WTC11 (cell line): ENCODE measurements around the gene PTPRG. TPM values are rescaled to one million over a fixed set of nuclear protein-coding genes. Genes with fewer than 3 reads are reported as not detected.

ENCODE experiments used
- ESRRA ChIP-seq: sonication (generic); formaldehyde crosslinking; IDR thresholded peaks from 2 replicates; pipeline ENCODE4 v1.8.1; 2022; ENCODE audit warnings: mild to moderate bottlenecking, missing genetic modification reagents, borderline replicate concordance
- FOXK1 ChIP-seq: sonication (generic); formaldehyde crosslinking; IDR thresholded peaks from 2 replicates; pipeline ENCODE4 v1.8.0; 2022; ENCODE audit warnings: mild to moderate bottlenecking, moderate library complexity, missing genetic modification reagents
- FOXP1 ChIP-seq: sonication (generic); formaldehyde crosslinking; IDR thresholded peaks from 2 replicates; pipeline ENCODE4 v1.8.0; 2022; ENCODE audit warnings: missing genetic modification reagents, mild to moderate bottlenecking, moderate library complexity, borderline replicate concordance
- GRHL2 ChIP-seq: fragments of 250-450 bp; sonication (Bioruptor Pico); IDR thresholded peaks from 2 replicates; pipeline ENCODE4 v1.8.0; 2022; ENCODE audit warnings: mild to moderate bottlenecking, moderate library complexity; ENCODE audit not compliant: insufficient replicate concordance, severe bottlenecking
- GTF2I ChIP-seq: fragments of 250-450 bp; sonication (Bioruptor Pico); conservative IDR thresholded peaks from 2 replicates; pipeline ENCODE4 v1.4.0; 2021; ENCODE audit warnings: mild to moderate bottlenecking
- HMGA2 ChIP-seq: fragments of 250-450 bp; sonication (Bioruptor Pico); IDR thresholded peaks from 2 replicates; pipeline ENCODE4 v1.4.0; 2021; ENCODE audit warnings: mild to moderate bottlenecking, moderate library complexity
- NFE2L1 ChIP-seq: sonication (generic); formaldehyde crosslinking; IDR thresholded peaks from 2 replicates; pipeline ENCODE4 v1.8.1; 2023; ENCODE audit warnings: missing genetic modification reagents
- NFYB ChIP-seq: sonication (generic); formaldehyde crosslinking; conservative IDR thresholded peaks from 2 replicates; pipeline ENCODE4 v1.8.0; 2022; ENCODE audit warnings: low read depth, missing genetic modification reagents
- NR1H2 ChIP-seq: sonication (generic); formaldehyde crosslinking; IDR thresholded peaks from 2 replicates; pipeline ENCODE4 v1.9.0; 2021; ENCODE audit warnings: mild to moderate bottlenecking, moderate library complexity, missing genetic modification reagents
- NR3C1 ChIP-seq: sonication (generic); formaldehyde crosslinking; conservative IDR thresholded peaks from 2 replicates; pipeline ENCODE4 v1.8.1; 2023; ENCODE audit warnings: low read depth, mild to moderate bottlenecking, missing genetic modification reagents
- SMAD3 ChIP-seq: sonication (generic); formaldehyde crosslinking; IDR thresholded peaks from 2 replicates; pipeline ENCODE4 v1.8.0; 2022; ENCODE audit warnings: missing genetic modification reagents, mild to moderate bottlenecking, borderline replicate concordance
- ZNF317 ChIP-seq: sonication (generic); formaldehyde crosslinking; IDR thresholded peaks from 2 replicates; pipeline ENCODE4 v1.8.1; 2023; ENCODE audit warnings: low read depth, mild to moderate bottlenecking, moderate library complexity, missing genetic modification reagents, borderline replicate concordance
- total RNA-seq: library from RNA; stranded (reverse); gene quantifications from 3 replicates; pipeline ENCODE4 v1.2.3, GENCODE V29; 2021
- TF ChIP-seq, protein P1 (sequence below): sonication (generic); formaldehyde crosslinking; IDR thresholded peaks from 2 replicates; pipeline ENCODE4 v1.8.1; 2023; ENCODE audit warnings: mild to moderate bottlenecking, missing genetic modification reagents, borderline replicate concordance
- TF ChIP-seq, protein P2 (sequence below): sonication (generic); formaldehyde crosslinking; IDR thresholded peaks from 2 replicates; pipeline ENCODE4 v1.8.0; 2022; ENCODE audit warnings: missing genetic modification reagents
- TF ChIP-seq, protein P3 (sequence below): sonication (generic); formaldehyde crosslinking; IDR thresholded peaks from 2 replicates; pipeline ENCODE4 v1.8.0; 2023; ENCODE audit warnings: missing genetic modification reagents
- TF ChIP-seq, protein P4 (sequence below): fragments of 250-450 bp; sonication (Bioruptor Pico); IDR thresholded peaks from 2 replicates; pipeline ENCODE4 v1.9.0; 2021; ENCODE audit warnings: mild to moderate bottlenecking
- TF ChIP-seq, protein P5 (sequence below): sonication (generic); formaldehyde crosslinking; IDR thresholded peaks from 2 replicates; pipeline ENCODE4 v1.8.1; 2023; ENCODE audit warnings: mild to moderate bottlenecking, missing genetic modification reagents
- TF ChIP-seq, protein P6 (sequence below): fragments of 250-450 bp; sonication (Bioruptor Pico); IDR thresholded peaks from 2 replicates; pipeline ENCODE4 v1.9.0; 2021; ENCODE audit warnings: mild to moderate bottlenecking
- TF ChIP-seq, protein P7 (sequence below): sonication (generic); formaldehyde crosslinking; IDR thresholded peaks from 2 replicates; pipeline ENCODE4 v1.8.1; 2022; ENCODE audit warnings: mild to moderate bottlenecking, moderate library complexity, missing genetic modification reagents
- TF ChIP-seq, protein P8 (sequence below): sonication (generic); formaldehyde crosslinking; IDR thresholded peaks from 2 replicates; pipeline ENCODE4 v1.8.1; 2023; ENCODE audit warnings: mild to moderate bottlenecking, missing genetic modification reagents

Gene PTPRG
- total RNA-seq, 1 experiment from 2014 or later = 106 TPM

DNA sequence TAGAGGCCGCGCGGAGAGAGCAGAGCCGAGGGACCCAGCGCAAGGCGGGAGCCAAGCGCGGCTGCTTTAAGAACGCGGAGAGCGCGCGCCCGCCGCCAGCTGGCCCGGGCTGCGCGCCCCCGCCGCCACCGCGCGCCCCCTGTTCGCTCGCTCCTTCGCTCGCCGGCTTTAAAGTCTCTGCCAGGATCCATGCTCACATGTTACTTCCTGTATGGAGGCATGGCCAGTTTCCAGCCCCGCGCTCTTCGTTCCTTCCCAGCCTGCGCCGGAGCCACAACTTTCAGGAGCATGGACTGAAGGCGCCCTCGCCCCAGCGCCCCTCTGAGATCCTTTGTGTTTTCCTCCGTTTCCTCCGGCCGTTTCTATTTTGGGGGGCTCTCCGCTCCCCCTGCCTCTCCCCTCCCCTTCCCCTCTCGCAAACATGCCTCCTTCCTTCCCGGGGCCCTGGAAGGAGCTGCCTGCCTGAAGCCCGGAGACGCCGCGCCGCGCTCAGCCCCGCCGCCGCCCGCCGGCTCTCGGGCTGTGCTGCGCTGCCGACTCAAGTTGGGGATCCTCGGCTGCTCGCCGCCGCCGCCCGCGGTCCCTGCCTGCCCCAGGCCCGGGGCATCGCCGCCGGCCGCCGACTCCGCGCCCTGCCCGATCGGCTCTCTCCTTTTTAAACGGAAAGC is at the start of gene PTPRG (continued):
- TF ChIP-seq, protein P1, sequence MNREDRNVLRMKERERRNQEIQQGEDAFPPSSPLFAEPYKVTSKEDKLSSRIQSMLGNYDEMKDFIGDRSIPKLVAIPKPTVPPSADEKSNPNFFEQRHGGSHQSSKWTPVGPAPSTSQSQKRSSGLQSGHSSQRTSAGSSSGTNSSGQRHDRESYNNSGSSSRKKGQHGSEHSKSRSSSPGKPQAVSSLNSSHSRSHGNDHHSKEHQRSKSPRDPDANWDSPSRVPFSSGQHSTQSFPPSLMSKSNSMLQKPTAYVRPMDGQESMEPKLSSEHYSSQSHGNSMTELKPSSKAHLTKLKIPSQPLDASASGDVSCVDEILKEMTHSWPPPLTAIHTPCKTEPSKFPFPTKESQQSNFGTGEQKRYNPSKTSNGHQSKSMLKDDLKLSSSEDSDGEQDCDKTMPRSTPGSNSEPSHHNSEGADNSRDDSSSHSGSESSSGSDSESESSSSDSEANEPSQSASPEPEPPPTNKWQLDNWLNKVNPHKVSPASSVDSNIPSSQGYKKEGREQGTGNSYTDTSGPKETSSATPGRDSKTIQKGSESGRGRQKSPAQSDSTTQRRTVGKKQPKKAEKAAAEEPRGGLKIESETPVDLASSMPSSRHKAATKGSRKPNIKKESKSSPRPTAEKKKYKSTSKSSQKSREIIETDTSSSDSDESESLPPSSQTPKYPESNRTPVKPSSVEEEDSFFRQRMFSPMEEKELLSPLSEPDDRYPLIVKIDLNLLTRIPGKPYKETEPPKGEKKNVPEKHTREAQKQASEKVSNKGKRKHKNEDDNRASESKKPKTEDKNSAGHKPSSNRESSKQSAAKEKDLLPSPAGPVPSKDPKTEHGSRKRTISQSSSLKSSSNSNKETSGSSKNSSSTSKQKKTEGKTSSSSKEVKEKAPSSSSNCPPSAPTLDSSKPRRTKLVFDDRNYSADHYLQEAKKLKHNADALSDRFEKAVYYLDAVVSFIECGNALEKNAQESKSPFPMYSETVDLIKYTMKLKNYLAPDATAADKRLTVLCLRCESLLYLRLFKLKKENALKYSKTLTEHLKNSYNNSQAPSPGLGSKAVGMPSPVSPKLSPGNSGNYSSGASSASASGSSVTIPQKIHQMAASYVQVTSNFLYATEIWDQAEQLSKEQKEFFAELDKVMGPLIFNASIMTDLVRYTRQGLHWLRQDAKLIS (CRISPR knock-in tag) = no peak
- no peak for TF ChIP-seq SMAD3 (CRISPR knock-in tag)
- TF ChIP-seq, protein P2, sequence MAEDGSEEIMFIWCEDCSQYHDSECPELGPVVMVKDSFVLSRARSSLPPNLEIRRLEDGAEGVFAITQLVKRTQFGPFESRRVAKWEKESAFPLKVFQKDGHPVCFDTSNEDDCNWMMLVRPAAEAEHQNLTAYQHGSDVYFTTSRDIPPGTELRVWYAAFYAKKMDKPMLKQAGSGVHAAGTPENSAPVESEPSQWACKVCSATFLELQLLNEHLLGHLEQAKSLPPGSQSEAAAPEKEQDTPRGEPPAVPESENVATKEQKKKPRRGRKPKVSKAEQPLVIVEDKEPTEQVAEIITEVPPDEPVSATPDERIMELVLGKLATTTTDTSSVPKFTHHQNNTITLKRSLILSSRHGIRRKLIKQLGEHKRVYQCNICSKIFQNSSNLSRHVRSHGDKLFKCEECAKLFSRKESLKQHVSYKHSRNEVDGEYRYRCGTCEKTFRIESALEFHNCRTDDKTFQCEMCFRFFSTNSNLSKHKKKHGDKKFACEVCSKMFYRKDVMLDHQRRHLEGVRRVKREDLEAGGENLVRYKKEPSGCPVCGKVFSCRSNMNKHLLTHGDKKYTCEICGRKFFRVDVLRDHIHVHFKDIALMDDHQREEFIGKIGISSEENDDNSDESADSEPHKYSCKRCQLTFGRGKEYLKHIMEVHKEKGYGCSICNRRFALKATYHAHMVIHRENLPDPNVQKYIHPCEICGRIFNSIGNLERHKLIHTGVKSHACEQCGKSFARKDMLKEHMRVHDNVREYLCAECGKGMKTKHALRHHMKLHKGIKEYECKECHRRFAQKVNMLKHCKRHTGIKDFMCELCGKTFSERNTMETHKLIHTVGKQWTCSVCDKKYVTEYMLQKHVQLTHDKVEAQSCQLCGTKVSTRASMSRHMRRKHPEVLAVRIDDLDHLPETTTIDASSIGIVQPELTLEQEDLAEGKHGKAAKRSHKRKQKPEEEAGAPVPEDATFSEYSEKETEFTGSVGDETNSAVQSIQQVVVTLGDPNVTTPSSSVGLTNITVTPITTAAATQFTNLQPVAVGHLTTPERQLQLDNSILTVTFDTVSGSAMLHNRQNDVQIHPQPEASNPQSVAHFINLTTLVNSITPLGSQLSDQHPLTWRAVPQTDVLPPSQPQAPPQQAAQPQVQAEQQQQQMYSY (CRISPR knock-in tag) = no peak
- TF ChIP-seq NFE2L1 (CRISPR knock-in tag) = 0 out of 2 replicates have a peak, but pooled peaks have one; percentile 71
- peak; percentile 36; the same call in 1 of the 2 replicates for TF ChIP-seq FOXK1 (CRISPR knock-in tag)
- no peak for TF ChIP-seq HMGA2 (CRISPR knock-in tag)
- TF ChIP-seq, protein P3, sequence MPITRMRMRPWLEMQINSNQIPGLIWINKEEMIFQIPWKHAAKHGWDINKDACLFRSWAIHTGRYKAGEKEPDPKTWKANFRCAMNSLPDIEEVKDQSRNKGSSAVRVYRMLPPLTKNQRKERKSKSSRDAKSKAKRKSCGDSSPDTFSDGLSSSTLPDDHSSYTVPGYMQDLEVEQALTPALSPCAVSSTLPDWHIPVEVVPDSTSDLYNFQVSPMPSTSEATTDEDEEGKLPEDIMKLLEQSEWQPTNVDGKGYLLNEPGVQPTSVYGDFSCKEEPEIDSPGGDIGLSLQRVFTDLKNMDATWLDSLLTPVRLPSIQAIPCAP (CRISPR knock-in tag) = no peak
- no peak for TF ChIP-seq NR3C1
- TF ChIP-seq, protein P4, sequence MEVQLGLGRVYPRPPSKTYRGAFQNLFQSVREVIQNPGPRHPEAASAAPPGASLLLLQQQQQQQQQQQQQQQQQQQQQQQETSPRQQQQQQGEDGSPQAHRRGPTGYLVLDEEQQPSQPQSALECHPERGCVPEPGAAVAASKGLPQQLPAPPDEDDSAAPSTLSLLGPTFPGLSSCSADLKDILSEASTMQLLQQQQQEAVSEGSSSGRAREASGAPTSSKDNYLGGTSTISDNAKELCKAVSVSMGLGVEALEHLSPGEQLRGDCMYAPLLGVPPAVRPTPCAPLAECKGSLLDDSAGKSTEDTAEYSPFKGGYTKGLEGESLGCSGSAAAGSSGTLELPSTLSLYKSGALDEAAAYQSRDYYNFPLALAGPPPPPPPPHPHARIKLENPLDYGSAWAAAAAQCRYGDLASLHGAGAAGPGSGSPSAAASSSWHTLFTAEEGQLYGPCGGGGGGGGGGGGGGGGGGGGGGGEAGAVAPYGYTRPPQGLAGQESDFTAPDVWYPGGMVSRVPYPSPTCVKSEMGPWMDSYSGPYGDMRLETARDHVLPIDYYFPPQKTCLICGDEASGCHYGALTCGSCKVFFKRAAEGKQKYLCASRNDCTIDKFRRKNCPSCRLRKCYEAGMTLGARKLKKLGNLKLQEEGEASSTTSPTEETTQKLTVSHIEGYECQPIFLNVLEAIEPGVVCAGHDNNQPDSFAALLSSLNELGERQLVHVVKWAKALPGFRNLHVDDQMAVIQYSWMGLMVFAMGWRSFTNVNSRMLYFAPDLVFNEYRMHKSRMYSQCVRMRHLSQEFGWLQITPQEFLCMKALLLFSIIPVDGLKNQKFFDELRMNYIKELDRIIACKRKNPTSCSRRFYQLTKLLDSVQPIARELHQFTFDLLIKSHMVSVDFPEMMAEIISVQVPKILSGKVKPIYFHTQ = no peak
- TF ChIP-seq, protein P5, sequence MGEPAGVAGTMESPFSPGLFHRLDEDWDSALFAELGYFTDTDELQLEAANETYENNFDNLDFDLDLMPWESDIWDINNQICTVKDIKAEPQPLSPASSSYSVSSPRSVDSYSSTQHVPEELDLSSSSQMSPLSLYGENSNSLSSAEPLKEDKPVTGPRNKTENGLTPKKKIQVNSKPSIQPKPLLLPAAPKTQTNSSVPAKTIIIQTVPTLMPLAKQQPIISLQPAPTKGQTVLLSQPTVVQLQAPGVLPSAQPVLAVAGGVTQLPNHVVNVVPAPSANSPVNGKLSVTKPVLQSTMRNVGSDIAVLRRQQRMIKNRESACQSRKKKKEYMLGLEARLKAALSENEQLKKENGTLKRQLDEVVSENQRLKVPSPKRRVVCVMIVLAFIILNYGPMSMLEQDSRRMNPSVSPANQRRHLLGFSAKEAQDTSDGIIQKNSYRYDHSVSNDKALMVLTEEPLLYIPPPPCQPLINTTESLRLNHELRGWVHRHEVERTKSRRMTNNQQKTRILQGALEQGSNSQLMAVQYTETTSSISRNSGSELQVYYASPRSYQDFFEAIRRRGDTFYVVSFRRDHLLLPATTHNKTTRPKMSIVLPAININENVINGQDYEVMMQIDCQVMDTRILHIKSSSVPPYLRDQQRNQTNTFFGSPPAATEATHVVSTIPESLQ (CRISPR knock-in tag) = no peak
- no peak for TF ChIP-seq GRHL2 (CRISPR knock-in tag)
- no peak for TF ChIP-seq GTF2I (CRISPR knock-in tag)
- no peak for TF ChIP-seq NR1H2 (CRISPR knock-in tag)
- TF ChIP-seq, protein P6, sequence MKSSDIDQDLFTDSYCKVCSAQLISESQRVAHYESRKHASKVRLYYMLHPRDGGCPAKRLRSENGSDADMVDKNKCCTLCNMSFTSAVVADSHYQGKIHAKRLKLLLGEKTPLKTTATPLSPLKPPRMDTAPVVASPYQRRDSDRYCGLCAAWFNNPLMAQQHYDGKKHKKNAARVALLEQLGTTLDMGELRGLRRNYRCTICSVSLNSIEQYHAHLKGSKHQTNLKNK (CRISPR knock-in tag) = no peak
- TF ChIP-seq, protein P7, sequence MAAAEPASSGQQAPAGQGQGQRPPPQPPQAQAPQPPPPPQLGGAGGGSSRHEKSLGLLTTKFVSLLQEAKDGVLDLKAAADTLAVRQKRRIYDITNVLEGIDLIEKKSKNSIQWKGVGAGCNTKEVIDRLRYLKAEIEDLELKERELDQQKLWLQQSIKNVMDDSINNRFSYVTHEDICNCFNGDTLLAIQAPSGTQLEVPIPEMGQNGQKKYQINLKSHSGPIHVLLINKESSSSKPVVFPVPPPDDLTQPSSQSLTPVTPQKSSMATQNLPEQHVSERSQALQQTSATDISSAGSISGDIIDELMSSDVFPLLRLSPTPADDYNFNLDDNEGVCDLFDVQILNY (CRISPR knock-in tag) = peak; percentile 72; the same call in 1 of the 2 replicates
- TF ChIP-seq ZNF317 (CRISPR knock-in tag) = no peak
- TF ChIP-seq FOXP1 = peak; percentile 77
- TF ChIP-seq ESRRA (CRISPR knock-in tag) = peak; percentile 23; the same call in 1 of the 2 replicates
- TF ChIP-seq, protein P8, sequence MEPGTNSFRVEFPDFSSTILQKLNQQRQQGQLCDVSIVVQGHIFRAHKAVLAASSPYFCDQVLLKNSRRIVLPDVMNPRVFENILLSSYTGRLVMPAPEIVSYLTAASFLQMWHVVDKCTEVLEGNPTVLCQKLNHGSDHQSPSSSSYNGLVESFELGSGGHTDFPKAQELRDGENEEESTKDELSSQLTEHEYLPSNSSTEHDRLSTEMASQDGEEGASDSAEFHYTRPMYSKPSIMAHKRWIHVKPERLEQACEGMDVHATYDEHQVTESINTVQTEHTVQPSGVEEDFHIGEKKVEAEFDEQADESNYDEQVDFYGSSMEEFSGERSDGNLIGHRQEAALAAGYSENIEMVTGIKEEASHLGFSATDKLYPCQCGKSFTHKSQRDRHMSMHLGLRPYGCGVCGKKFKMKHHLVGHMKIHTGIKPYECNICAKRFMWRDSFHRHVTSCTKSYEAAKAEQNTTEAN (CRISPR knock-in tag) = no peak
- no peak for TF ChIP-seq NFYB (CRISPR knock-in tag)
